HepG2 (cell line): ENCODE results near the gene TCFL5. TPM values are rescaled to one million over a fixed set of nuclear protein-coding genes. Genes with fewer than 3 reads are reported as not detected.

Experiments
- HNF1A ChIP-seq, 2 experiments: sonication (generic) in 1 of 2; formaldehyde crosslinking in 1 of 2; IDR thresholded peaks; 2 replicates each; pipeline versions ENCODE4 v1.4.0 to v1.6.1; 2016 to 2020; ENCODE audit warnings: borderline replicate concordance in 1 of 2, low read depth in 1 of 2, mild to moderate bottlenecking in 1 of 2, missing genetic modification reagents in 1 of 2
- HNRNPL ChIP-seq: fragments of 200-400 bp; formaldehyde crosslinking; IDR thresholded peaks from 2 replicates; pipeline ENCODE4 v1.6.1; 2017; ENCODE audit warnings: mild to moderate bottlenecking, low read depth, low read length
- MTA3 ChIP-seq: sonication (generic); formaldehyde crosslinking; IDR thresholded peaks from 2 replicates; pipeline ENCODE4 v1.4.0; 2020; ENCODE audit warnings: missing genetic modification reagents
- NFKBIZ ChIP-seq: IDR thresholded peaks from 2 replicates; pipeline ENCODE4 v1.6.1; 2018; ENCODE audit warnings: missing genetic modification reagents, missing compliant biosample characterization
- PCBP1 ChIP-seq: fragments of 200-400 bp; formaldehyde crosslinking; IDR thresholded peaks from 2 replicates; pipeline ENCODE4 v1.6.1; 2017; ENCODE audit warnings: mild to moderate bottlenecking, low read depth, low read length, borderline replicate concordance
- RERE ChIP-seq: IDR thresholded peaks from 2 replicates; pipeline ENCODE4 v1.6.1; 2016; ENCODE audit warnings: low read depth, missing genetic modification reagents, missing compliant biosample characterization
- RFX5 ChIP-seq: IDR thresholded peaks from 2 replicates; pipeline ENCODE4 v1.6.1; 2011; ENCODE audit warnings: low read depth, low read length, improper control_type of control experiment
- ZFAT ChIP-seq: sonication (generic); formaldehyde crosslinking; conservative IDR thresholded peaks from 2 replicates; pipeline ENCODE4 v1.8.1; 2023; ENCODE audit warnings: missing genetic modification reagents, inconsistent platforms
- ZNF12 ChIP-seq: sonication (generic); formaldehyde crosslinking; IDR thresholded peaks from 2 replicates; pipeline ENCODE4 v1.5.0; 2020; ENCODE audit warnings: missing genetic modification reagents
- ZNF20 ChIP-seq: sonication (generic); formaldehyde crosslinking; IDR thresholded peaks from 2 replicates; pipeline ENCODE4 v1.4.0; 2020; ENCODE audit warnings: mild to moderate bottlenecking, moderate library complexity, missing genetic modification reagents
- ZNF776 ChIP-seq: sonication (generic); formaldehyde crosslinking; IDR thresholded peaks from 2 replicates; pipeline ENCODE4 v1.4.0; 2020; ENCODE audit warnings: mild to moderate bottlenecking, missing genetic modification reagents
- polyA plus RNA-seq, 8 experiments: library from polyadenylated mRNA; depleted of rRNA in 3 of 8; stranded (reverse) in 7 of 8; unstranded in 1 of 8; fragments of >200 nt; fragmentation: Illumina TruSeq in 4 of 8; extraction: Trizol in 4 of 8; gene quantifications; 2 replicates each; pipeline versions ENCODE4 v1.2.1 to v1.2.3, GENCODE V29; 2011 to 2016; ENCODE audit warnings: low read depth in 4 of 8, missing spikeins in 1 of 8, mixed read lengths in 1 of 8; ENCODE audit not compliant: insufficient read depth in 1 of 8
- total RNA-seq, 5 experiments: library from RNA; depleted of rRNA; stranded (reverse); fragments of >200 nt; fragmentation: Illumina TruSeq; extraction: Trizol; gene quantifications; 2 replicates each; pipeline ENCODE4 v1.2.3, GENCODE V29; 2016; ENCODE audit warnings: low read depth in 1 of 5
- TF ChIP-seq, protein P1 (sequence below): fragments of 450-650 bp; IDR thresholded peaks from 2 replicates; pipeline ENCODE4 v1.6.1; 2016
- TF ChIP-seq, protein P2 (sequence below): sonication (generic); formaldehyde crosslinking; conservative IDR thresholded peaks from 2 replicates; pipeline ENCODE4 v1.5.0; 2020; ENCODE audit warnings: missing genetic modification reagents

The TCFL5 gene
- total and polyA plus RNA-seq, 2 of the 13 experiments (the other 11 are each of a cell fraction or from before 2014, with no cell fraction given), result 14.8 to 20.0 TPM

DNA sequence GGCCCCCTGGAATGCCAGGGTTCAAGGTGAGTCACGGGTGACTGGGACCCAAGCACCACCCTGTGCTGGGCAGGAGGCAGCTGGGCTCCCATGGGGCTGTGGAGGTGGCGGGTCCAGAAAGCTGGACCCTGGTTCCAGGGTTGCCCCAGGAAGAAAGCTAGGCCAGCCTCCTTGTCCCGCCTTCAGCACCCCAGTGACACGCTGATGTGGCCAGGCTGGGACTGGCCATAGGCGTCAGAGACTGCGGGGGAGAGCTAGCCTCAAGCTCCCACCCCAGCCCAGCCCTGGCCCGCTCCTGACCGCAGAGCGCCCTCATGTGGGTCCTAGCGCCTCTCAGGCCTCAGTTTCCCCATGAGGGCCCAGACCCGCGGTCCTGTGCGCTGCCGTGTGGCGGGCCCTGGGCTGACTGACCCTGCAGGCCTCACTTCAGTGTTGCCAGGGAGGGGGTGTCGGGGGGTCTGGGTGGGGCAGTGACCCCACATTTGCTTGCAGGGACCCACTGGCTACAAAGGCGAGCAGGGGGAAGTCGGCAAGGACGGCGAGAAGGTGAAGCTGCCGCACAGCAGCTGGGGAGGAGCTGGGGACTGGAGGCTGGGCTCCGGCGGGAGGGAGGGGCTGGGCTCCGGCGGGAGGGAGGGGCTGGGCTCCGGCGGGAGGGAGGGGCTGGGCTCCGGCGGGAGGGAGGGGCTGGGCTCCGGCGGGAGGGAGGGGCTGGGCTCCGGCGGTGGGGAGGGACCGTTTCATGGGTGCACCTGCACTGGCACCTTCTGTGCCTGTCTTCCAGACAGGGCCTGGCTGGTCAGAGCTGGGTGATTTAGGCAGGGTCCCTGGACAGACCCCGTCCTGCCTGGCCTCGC lies 36.9 kb downstream of the TCFL5 start (continued):
- no peak for TF ChIP-seq RERE (CRISPR knock-in tag)
- no peak for TF ChIP-seq HNF1A (IDR thresholded peaks at IDR 0.05; ENCODE audit: low read depth)
- TF ChIP-seq HNF1A (CRISPR knock-in tag; IDR thresholded peaks at IDR 0.05; ENCODE audit: borderline replicate concordance), result no peak
- no peak for TF ChIP-seq NFKBIZ
- no peak for TF ChIP-seq RFX5
- no peak for TF ChIP-seq PCBP1
- TF ChIP-seq, protein P1, sequence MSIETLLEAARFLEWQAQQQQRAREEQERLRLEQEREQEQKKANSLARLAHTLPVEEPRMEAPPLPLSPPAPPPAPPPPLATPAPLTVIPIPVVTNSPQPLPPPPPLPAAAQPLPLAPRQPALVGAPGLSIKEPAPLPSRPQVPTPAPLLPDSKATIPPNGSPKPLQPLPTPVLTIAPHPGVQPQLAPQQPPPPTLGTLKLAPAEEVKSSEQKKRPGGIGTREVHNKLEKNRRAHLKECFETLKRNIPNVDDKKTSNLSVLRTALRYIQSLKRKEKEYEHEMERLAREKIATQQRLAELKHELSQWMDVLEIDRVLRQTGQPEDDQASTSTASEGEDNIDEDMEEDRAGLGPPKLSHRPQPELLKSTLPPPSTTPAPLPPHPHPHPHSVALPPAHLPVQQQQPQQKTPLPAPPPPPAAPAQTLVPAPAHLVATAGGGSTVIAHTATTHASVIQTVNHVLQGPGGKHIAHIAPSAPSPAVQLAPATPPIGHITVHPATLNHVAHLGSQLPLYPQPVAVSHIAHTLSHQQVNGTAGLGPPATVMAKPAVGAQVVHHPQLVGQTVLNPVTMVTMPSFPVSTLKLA, result no peak
- no peak for TF ChIP-seq ZNF12 (CRISPR knock-in tag)
- no peak; the same call in 1 of the 2 replicates for TF ChIP-seq ZNF776 (CRISPR knock-in tag)
- no peak for TF ChIP-seq MTA3 (CRISPR knock-in tag)
- TF ChIP-seq, protein P2, sequence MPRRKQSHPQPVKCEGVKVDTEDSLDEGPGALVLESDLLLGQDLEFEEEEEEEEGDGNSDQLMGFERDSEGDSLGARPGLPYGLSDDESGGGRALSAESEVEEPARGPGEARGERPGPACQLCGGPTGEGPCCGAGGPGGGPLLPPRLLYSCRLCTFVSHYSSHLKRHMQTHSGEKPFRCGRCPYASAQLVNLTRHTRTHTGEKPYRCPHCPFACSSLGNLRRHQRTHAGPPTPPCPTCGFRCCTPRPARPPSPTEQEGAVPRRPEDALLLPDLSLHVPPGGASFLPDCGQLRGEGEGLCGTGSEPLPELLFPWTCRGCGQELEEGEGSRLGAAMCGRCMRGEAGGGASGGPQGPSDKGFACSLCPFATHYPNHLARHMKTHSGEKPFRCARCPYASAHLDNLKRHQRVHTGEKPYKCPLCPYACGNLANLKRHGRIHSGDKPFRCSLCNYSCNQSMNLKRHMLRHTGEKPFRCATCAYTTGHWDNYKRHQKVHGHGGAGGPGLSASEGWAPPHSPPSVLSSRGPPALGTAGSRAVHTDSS (CRISPR knock-in tag), result 0 out of 2 replicates have a peak, but pooled peaks have one; percentile 69
- TF ChIP-seq HNRNPL, result peak; percentile 95
- TF ChIP-seq ZNF20, result no peak
- TF ChIP-seq ZFAT (CRISPR knock-in tag), result no peak
